NCI-H460 (cell line): ENCODE results near the gene SH3BP5L. TPM values are rescaled to one million over a fixed set of nuclear protein-coding genes. Genes with fewer than 3 reads are reported as not detected.
A peak's percentile ranks its signal among the peaks of the same experiment; 100 is the strongest.

Experiments
- DNase-seq: peaks from one replicate; pipeline ENCODE4 v3.0.0-alpha.2; 2016; ENCODE audit warnings: low read depth; ENCODE audit errors: extremely low read depth
- total RNA-seq: library from RNA; depleted of rRNA; stranded (reverse); fragments of >200 nt; shearing (Covaris generic); gene quantifications from 2 replicates; pipeline ENCODE4 v1.2.3, GENCODE V29; 2014

SH3BP5L gene
- total RNA-seq, 1 experiment from 2014 or later: 20.5 TPM

DNA sequence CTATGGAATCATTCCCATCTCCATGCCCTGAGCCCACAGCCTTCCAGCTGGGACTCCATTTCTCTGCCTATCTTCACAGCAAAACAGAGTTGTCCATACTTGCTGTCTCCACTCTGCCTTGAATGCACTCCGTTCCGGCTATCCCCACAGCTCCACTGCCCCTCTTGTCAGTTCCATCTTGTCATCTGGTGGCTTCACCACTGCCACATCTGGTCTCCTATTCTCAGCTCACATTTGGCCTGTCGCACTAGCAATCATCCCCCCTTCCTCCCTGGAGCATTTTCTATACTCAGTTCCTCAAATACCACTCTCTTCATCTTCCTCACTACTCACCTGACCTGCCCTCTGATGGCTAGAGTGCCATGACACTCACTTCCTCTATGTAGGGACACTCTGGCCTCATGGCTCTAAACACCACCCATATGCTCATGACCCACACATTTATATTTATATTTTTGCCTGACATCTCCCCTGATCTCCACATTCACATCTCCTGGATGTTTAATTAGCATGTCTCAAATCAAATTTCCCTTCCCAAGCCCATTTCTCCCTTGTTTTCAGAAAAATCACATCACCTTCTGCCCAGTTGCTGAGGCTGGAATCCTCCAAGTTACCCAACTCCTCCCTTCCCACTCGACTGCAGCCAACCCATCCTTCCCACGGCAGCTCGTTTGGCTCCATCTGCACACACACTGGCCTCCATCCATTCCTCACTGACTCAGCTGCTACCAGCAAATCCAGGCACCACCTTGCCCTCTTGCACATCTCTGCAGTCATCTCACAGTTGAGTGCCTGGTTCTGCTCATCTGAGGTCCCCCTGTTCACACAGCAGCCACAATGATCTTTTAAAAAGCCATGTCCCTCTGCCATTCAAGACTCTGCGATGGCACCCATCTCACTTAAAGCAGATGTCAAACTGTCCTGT lies 27.0 kb upstream of the SH3BP5L start:
- no peak for DNase-seq

DNA sequence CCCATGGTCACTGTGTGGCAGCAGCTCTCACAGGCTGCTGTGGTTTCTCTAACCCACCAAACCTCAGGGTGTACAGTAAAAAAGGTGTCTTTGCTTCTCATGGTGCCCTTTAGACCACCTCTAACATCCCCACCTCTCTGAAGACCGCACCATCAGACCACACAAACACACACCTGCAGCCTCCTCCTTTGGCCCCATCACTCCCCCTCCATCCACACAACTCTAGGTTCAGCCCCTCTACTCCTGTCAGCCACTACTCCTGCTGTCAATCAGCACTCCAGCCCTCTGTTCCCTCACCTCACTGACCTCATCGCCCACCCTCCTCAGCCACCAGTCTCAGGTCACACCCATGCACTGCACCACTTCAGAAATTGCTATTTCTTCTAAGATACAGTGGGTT lies 25.7 kb upstream of the SH3BP5L start:
- DNase-seq: no peak

GRCh38 chr1:248850536-248851251 lies 25.0 kb upstream of the SH3BP5L start:
- no peak for DNase-seq

DNA sequence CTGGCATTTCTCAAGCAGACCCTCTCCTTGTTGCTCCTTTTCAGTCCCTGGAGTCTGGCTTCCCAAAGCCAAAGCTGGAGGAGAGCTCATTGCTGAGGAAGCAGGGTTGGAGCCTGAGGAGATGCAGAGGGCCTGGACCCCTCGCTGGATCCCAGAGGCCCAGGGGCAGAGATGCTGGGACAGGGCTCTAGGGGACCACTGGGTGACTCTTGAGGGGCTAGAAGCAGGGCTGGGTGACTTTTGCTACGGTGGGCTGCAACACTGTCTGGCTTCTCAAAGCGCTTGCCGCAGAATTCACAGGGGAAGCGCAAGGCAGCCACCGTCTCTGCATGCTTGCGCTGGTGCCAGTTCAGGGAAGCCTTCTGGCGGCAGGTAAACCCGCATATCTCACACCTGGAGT lies 24.4 kb upstream of the SH3BP5L start:
- no peak for DNase-seq

DNA sequence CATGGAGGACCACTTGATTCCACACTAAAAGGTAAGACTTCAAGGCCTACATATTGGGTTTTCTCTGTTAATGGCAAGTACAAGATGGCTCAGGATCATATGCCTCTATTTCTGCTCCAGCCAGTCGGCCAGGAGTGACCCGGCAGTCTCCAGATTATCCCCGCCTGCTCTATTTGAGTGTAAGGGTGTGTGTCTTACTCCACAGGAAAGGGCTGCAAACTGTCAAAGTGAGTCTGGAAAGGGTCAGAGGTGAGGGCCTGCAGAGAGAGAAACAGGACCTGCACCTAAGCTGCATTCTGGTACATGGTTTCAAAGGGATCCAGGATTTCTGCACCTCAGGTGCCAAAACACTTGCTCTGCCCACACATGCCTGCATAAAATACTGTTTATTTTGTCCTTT lies 23.9 kb upstream of the SH3BP5L start:
- DNase-seq: no peak

- no peak for DNase-seq
Observed at GRCh38 chr1:248849152-248849551, 23.4 kb upstream of the SH3BP5L start.

GRCh38 chr1:248848602-248849001 lies 22.9 kb upstream of the SH3BP5L start:
- no peak for DNase-seq

GRCh38 chr1:248847956-248848561 lies 22.3 kb upstream of the SH3BP5L start:
- no peak for DNase-seq

DNA sequence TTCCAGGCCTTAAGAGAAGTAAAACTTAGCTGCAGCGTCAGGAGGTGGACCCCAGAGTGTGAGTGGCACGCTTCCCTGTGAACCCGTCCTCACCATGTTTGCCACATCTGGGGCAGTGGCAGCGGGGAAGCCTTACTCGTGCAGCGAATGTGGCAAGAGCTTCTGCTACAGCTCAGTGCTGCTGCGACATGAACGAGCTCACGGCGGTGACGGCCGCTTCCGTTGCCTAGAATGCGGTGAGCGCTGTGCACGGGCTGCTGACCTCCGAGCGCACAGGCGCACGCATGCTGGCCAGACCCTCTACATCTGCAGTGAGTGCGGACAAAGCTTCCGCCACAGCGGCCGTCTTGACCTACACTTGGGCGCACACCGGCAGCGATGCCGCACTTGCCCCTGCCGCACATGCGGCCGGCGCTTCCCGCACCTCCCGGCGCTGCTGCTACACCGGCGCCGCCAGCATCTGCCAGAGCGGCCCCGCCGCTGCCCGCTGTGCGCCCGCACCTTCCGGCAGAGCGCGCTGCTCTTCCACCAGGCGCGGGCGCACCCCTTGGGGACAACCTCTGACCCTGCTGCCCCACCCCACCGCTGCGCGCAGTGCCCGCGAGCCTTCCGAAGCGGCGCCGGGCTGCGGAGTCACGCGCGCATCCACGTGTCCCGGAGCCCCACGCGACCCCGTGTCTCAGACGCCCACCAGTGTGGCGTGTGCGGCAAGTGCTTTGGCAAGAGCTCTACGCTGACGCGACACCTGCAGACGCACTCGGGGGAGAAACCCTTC lies 21.7 kb upstream of the SH3BP5L start:
- no peak for DNase-seq

DNA sequence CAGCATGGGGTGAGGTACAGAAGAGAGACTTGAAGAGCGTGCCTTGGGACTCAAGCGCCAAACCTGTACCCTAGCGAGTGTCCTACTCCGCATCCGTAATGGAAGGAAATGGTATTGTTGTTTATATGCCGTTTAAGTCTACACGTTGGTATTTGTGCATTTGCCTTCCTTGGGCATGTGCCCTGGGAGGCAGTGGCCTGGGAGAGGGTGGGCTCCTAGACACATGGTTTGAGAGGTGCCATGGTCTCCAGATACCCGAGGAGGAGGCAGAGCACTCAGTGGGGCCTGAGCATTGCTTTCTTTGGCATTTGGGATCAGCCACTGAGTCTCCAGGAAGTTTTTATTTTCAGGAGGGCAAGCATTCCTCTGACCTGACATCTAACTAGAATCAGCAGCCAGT lies 18.8 kb upstream of the SH3BP5L start:
- no peak for DNase-seq

DNA sequence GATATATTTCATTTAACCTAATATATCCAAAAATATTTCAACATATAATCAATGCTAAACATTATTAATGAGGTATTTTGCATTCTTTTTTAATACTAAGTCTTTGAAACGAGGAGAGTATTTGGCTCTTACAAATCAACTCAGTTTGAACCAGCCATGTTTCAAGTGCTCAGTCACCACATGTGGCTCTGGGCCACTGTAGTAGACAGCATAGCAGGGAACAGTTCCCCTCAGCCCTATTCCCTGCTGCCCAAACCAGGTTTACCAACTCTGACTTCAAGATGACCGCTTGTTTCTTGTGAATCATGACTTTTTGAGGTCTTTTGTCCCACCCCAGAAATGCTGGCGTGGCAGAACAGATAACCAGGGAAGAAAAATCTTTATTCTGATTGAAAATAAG lies 18.0 kb upstream of the SH3BP5L start:
- DNase-seq: no peak

- no peak for DNase-seq
Observed at GRCh38 chr1:248842781-248843331, 17.1 kb upstream of the SH3BP5L start.

DNA sequence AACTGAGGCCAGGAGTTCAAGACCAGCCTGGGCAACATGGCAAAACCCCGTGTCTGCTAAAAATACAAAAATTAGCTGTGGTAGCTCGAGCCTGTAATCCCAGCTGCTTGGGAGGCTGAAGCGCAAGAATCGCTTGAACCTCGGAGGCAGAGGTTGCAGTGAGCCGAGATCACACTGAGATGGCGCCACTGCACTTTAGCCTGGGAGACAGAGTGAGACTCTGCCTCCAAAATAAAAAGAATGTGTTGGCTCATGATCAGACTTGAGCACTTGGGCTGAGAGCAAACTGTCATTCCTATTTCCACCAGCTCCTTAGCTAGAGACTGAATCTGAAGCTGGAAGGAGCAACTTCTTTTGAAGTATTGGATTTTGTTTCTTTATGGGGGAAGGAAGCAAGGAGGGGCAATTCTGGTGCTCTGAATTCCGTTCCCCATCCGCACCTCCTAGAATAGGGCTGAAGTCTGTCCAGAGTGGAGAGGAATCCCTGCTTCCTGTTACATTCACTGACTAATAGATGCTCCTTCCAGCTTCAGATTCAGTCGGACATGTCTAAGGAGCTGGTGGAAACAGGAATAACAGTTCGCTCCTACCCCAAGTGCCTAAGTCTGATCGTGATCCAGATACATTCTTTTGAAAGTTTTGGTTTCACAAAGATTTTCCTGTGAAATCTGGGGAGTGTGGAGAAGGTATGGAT lies 16.1 kb upstream of the SH3BP5L start:
- DNase-seq: peak; percentile 38

- no peak for DNase-seq
Observed at GRCh38 chr1:248840946-248841345, 15.2 kb upstream of the SH3BP5L start.

GRCh38 chr1:248839168-248839555 lies 13.4 kb upstream of the SH3BP5L start:
- no peak for DNase-seq

DNA sequence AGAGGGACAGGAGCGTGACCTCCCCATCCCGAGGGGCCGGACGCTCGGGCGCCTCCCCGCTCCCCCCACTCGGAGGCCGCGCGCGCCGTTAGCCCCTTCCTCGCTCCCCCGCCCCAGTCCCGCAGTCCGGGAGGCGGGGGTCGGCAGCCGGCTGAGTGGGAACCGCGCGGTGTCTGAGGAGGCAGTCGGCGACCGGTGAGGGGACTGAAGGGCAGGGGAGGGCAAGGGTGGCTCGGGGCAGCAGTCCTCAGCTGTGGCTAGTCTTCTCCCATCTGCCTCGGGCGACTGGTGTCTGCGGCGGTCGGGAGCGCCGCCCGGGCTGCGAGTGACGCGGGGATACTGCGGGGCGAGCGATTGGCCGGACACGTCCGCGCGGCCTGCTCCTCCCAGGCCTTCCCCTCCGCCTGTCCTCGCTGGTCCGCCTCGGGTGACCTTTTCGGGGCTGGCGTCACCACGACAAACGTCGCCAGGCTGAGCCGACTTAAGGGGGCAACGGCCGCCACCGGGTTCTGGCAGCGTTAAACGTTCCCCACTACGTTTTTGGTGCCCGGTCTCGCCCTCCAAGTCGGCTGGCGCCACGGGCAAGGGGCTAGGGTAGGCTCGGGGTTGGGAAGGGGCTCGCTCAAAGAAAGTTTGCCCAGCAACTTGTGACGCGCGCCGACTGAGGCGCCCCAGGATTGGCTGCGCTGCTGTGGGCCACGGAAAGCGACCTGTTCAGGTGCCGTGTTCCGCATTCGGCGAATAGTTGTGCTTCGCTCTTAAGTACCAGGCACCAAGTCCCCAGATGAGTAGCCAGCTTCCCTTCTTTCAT lies 12.8 kb upstream of the SH3BP5L start:
- peak; percentile 88 for DNase-seq

DNA sequence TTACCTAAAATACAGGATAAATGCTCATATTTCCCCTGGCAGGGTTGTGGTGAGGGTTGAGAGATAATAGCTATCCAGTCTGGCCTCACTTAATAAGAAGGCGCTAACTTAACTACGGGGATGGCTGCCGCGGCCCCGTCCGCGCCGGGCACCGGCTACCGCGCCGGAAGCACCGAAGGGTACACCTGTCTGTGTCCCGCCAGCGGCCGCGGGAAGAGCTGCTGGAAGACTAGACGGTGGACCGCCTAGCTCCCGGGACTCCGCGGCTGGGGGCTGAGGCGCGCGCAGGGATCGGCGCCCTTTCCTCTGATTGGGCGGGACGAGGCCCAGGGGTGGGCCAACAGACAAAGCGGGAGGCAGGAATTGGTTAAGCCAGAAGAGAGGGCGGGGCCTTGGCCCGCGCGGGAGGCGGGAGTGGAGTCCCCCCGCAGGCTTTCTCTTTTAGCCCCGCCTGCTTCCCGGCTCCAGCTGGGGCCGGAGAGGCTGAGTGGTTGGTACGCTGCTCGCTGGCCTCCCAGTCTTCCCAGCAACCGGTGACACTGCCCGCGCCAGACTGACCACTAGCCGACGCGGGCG lies 12.2 kb upstream of the SH3BP5L start, which contains the start of gene ZNF672:
TSS of gene ZNF672 (plus strand) at position 444 of the 576 bp plus-strand sequence. CDS start 9,051 bp downstream, outside the sequence.
- peak; percentile 100 for DNase-seq

DNA sequence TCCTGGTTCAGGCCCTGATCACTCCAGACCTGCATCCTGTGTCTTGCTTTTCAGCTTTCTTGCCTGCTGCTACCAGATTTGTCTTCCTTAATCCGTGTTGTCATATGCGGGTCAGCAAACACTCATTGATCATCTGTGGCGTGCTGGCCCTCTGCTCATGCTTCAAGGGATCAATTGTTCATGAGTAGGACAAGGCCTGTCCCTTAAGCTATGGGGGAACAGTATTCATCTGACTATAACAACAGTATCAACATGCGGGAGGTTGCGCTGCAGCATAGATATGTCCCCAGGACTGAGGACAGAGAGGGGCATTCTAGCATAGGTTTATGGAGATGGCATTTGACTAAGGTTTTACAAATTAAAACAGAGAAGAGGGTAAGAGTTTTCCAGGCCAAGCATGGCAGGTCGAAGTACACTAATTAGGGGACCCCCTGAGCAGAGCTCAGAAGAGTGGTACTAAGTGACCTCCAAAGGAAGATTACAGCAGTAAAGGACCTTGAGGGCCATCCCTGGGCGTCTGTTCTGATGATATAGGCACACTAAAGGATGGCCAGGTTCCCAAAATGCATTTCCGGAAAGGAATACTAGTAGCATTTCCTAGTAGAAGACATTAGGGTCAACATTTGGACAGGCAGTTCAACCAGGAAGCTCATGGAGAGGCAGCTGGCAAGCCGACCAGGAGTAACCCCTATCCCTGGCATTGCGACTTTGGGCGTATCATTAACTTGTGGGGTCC lies 11.5 kb upstream of the SH3BP5L start:
- DNase-seq: no peak
